GM13976 (cell line): ENCODE data around the gene PRDM8.

Source experiments
- DNase-seq: peaks from one replicate; pipeline ENCODE4 v3.0.0; 2012; ENCODE audit warnings: low spot score
- CTCF ChIP-seq: IDR thresholded peaks from 2 replicates; pipeline ENCODE4 v1.5.1; 2012; ENCODE audit warnings: borderline replicate concordance, mild to moderate bottlenecking; ENCODE audit not compliant: insufficient read depth; ENCODE audit errors: extremely low read depth, missing control alignments, control extremely low read depth
- in situ Hi-C: fragments of 300-500 bp; cut with MboI; formaldehyde crosslinking; loops from one replicate; pipeline ENCODE4 v1.12.0; 2022; ENCODE audit warnings: low sequenced_read_pairs, mixed read lengths, inconsistent platforms; ENCODE audit not compliant: unreplicated experiment

PRDM8 gene

GRCh38 chr4:80156410-80156809 is 40.9 kb upstream of the PRDM8 start:
- TF ChIP-seq CTCF: no peak
- in situ Hi-C loops: no loop called here
- DNase-seq: no peak

GRCh38 chr4:80161413-80162058 is 35.8 kb upstream of the PRDM8 start:
- TF ChIP-seq CTCF: no peak

GRCh38 chr4:80162418-80162817 is 34.9 kb upstream of the PRDM8 start:
- in situ Hi-C loops: no loop called here
- no peak for TF ChIP-seq CTCF
- no peak for DNase-seq

More at GRCh38 chr4:80161413-80162058, 35.8 kb upstream of the PRDM8 start:
- DNase-seq: no peak
- in situ Hi-C loops: no loop called here

GRCh38 chr4:80165855-80166254 is 31.4 kb upstream of the PRDM8 start:
- in situ Hi-C loops: no loop called here
- TF ChIP-seq CTCF: no peak

GRCh38 chr4:80171251-80171650 is 26.1 kb upstream of the PRDM8 start:
- DNase-seq: no peak
- in situ Hi-C loops: no loop called here
- TF ChIP-seq CTCF: no peak

More at GRCh38 chr4:80165855-80166254, 31.4 kb upstream of the PRDM8 start:
- DNase-seq: no peak

GRCh38 chr4:80171656-80172055 is 25.6 kb upstream of the PRDM8 start:
- in situ Hi-C loops: no loop called here
- no peak for TF ChIP-seq CTCF
- DNase-seq: no peak
